Measurements from ENCODE around the gene FGF6. TPM values are rescaled to one million over a fixed set of nuclear protein-coding genes. Genes with fewer than 3 reads are reported as not detected.

Gene FGF6
- total and polyA plus RNA-seq, 2 experiments from 2014 or later, result not detected

DNA sequence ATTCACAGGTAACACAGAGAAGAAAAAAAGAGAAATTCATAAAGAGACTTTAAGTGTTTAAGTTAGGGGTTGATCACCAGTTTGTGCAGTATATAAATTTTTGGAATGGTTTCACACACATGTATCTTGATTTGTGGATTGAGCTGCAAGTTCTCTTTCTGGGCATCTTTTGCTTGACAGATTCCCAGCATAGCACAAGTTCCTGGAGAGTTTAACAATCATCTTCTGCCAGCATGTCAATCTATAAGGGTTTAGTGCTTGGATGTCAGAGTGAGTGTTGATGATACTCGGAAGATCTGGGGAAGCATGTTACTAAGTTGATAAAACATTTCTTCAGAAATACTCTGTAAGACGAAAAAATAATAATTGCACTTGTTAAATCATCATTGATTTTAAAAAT, 43.9 kb upstream of the FGF6 start (continued):
- TF ChIP-seq ZNF114 (CRISPR knock-in tag; IDR thresholded peaks at IDR 0.05) (no peak), JUNB (IDR thresholded peaks at IDR 0.05; ENCODE audit: unreplicated experiment) (no peak)
- TF ChIP-seq, protein P1, sequence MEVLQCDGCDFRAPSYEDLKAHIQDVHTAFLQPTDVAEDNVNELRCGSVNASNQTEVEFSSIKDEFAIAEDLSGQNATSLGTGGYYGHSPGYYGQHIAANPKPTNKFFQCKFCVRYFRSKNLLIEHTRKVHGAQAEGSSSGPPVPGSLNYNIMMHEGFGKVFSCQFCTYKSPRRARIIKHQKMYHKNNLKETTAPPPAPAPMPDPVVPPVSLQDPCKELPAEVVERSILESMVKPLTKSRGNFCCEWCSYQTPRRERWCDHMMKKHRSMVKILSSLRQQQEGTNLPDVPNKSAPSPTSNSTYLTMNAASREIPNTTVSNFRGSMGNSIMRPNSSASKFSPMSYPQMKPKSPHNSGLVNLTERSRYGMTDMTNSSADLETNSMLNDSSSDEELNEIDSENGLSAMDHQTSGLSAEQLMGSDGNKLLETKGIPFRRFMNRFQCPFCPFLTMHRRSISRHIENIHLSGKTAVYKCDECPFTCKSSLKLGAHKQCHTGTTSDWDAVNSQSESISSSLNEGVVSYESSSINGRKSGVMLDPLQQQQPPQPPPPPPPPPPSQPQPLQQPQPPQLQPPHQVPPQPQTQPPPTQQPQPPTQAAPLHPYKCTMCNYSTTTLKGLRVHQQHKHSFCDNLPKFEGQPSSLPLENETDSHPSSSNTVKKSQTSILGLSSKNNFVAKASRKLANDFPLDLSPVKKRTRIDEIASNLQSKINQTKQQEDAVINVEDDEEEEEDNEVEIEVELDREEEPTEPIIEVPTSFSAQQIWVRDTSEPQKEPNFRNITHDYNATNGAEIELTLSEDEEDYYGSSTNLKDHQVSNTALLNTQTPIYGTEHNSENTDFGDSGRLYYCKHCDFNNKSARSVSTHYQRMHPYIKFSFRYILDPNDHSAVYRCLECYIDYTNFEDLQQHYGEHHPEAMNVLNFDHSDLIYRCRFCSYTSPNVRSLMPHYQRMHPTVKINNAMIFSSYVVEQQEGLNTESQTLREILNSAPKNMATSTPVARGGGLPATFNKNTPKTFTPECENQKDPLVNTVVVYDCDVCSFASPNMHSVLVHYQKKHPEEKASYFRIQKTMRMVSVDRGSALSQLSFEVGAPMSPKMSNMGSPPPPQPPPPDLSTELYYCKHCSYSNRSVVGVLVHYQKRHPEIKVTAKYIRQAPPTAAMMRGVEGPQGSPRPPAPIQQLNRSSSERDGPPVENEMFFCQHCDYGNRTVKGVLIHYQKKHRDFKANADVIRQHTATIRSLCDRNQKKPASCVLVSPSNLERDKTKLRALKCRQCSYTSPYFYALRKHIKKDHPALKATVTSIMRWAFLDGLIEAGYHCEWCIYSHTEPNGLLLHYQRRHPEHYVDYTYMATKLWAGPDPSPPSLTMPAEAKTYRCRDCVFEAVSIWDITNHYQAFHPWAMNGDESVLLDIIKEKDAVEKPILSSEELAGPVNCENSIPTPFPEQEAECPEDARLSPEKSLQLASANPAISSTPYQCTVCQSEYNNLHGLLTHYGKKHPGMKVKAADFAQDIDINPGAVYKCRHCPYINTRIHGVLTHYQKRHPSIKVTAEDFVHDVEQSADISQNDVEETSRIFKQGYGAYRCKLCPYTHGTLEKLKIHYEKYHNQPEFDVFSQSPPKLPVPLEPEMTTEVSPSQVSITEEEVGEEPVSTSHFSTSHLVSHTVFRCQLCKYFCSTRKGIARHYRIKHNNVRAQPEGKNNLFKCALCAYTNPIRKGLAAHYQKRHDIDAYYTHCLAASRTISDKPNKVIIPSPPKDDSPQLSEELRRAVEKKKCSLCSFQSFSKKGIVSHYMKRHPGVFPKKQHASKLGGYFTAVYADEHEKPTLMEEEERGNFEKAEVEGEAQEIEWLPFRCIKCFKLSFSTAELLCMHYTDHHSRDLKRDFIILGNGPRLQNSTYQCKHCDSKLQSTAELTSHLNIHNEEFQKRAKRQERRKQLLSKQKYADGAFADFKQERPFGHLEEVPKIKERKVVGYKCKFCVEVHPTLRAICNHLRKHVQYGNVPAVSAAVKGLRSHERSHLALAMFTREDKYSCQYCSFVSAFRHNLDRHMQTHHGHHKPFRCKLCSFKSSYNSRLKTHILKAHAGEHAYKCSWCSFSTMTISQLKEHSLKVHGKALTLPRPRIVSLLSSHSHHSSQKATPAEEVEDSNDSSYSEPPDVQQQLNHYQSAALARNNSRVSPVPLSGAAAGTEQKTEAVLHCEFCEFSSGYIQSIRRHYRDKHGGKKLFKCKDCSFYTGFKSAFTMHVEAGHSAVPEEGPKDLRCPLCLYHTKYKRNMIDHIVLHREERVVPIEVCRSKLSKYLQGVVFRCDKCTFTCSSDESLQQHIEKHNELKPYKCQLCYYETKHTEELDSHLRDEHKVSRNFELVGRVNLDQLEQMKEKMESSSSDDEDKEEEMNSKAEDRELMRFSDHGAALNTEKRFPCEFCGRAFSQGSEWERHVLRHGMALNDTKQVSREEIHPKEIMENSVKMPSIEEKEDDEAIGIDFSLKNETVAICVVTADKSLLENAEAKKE (CRISPR knock-in tag; IDR thresholded peaks at IDR 0.05), result no peak
- TF ChIP-seq, protein P2, sequence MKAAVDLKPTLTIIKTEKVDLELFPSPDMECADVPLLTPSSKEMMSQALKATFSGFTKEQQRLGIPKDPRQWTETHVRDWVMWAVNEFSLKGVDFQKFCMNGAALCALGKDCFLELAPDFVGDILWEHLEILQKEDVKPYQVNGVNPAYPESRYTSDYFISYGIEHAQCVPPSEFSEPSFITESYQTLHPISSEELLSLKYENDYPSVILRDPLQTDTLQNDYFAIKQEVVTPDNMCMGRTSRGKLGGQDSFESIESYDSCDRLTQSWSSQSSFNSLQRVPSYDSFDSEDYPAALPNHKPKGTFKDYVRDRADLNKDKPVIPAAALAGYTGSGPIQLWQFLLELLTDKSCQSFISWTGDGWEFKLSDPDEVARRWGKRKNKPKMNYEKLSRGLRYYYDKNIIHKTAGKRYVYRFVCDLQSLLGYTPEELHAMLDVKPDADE (IDR thresholded peaks at IDR 0.05), result no peak

DNA sequence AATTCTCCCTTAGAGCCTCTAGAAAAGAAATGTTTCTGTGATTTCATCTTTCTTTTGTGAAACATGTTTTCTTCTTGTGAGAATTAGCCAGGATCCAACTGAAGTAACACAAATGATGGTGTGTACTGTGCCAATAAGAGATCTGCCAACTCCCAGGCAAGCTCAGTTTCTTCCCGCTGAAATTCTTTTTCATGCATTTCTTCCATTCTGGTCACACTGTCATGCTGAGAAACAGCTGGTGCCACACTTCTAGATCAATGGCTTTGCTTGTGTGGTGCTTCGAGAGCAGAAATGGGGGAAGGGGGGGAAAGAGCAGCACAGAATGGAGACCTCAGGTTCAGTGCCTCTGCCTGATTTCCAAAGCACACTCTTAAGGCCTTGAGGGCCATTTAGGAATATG, 41.4 kb upstream of the FGF6 start:
- ATAC-seq, result peak; percentile 86
- H3K27ac Mint-ChIP-seq, result no peak overlapping the region
- no peaks in the 10 kb centered on the region for H4K20me1 ChIP-seq (replicated peaks; ENCODE audit: insufficient read depth)
- peak; percentile 20 for DNase-seq (ENCODE audit: low spot score)
- H3K79me2 ChIP-seq (replicated peaks; ENCODE audit: insufficient read depth), result no peaks in the 10 kb centered on the region
- no peaks in the 10 kb centered on the region for H3K9me3 Mint-ChIP-seq
- H3K36me3 ChIP-seq (ENCODE audit: insufficient read depth), result no peaks in the 10 kb centered on the region
- H3K27me3 Mint-ChIP-seq (ENCODE audit: insufficient read depth, low read depth, poor library complexity), result no peaks in the 10 kb centered on the region
- H3K4me2 ChIP-seq, result no peak overlapping the region
- peaks cover 13% of the 10 kb centered on the region; the same call in 1 of the 2 replicates for H3K4me1 ChIP-seq (ENCODE audit: insufficient read depth)
- no peaks in the 10 kb centered on the region for H3F3A ChIP-seq (replicated peaks; ENCODE audit: low read depth)
- no peak overlapping the region for H3K27ac ChIP-seq (ENCODE audit: low read depth)
- no peak overlapping the region for H3K4me3 Mint-ChIP-seq
- peaks cover 27% of the 10 kb centered on the region for H3K4me1 Mint-ChIP-seq
- no peaks in the 10 kb centered on the region for H3K27me3 ChIP-seq (ENCODE audit: insufficient read depth)
- H3K36me3 Mint-ChIP-seq (ENCODE audit: low read depth), result peaks cover 3% of the 10 kb centered on the region; the same call in 2 of the 3 replicates
- H3K4me3 ChIP-seq, result no peak overlapping the region
- no peaks in the 10 kb centered on the region for H3K9me2 ChIP-seq (ENCODE audit: insufficient read depth)
- H2AFZ ChIP-seq, result no peak overlapping the region
- no peak for TF ChIP-seq EZH2phosphoT487 (IDR thresholded peaks at IDR 0.05; ENCODE audit: unreplicated experiment)
- TF ChIP-seq, protein P2 (IDR thresholded peaks at IDR 0.05), result no peak
- TF ChIP-seq, protein P1 (CRISPR knock-in tag; IDR thresholded peaks at IDR 0.05), result no peak

Data from GM23338 (cell line).